Measurements from ENCODE around the gene SETD9. TPM values are rescaled to one million over a fixed set of nuclear protein-coding genes. Genes with fewer than 3 reads are reported as not detected.

Gene SETD9
- total and polyA plus RNA-seq, 2 of the 13 experiments (the other 11 are each of a cell fraction or from before 2014, with no cell fraction given) = 4.8 to 17.8 TPM

DNA sequence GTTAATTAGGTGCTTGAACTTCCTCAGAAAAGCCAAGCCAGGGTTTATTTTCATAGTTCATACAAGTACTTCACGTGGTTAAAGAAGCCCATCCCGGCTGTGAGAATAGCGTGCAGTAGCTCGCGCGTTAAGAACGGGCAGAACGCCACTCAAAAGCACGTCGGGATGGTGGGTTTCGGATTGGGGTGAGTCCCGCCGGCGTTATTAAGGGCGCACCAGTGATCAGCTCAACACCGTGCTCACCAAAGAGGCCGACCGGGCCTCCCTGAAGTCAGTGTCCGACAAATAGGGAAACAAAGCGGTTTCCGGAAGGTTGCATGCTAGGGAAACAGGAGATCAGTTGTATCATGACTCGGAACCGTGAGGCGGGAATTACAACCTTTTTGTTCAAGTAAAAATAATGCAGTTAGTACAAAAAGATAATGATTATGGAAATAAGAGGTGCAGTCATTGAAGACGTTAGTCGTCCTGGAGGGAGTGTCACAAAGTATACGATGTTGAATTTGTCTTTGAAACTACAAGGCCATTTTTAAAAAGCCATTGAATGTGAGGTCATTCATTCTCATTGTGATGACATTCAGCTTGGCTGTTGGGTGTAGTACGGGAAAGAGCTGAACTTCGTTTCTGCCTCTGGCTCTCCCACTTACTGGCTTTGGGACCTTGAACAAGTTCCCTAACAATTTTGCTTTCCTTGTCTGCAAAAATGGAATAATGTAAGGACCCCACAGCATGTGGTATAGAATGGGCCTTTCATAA is 992 bp downstream of the SETD9 start (continued):
- TF ChIP-seq MIER2 (CRISPR knock-in tag; IDR thresholded peaks at IDR 0.05) (no peak), TBX2 (CRISPR knock-in tag; IDR thresholded peaks at IDR 0.05; ENCODE audit: borderline replicate concordance) (no peak), ZNF674 (CRISPR knock-in tag; IDR thresholded peaks at IDR 0.05; ENCODE audit: low read depth) (no peak), ZFP36L1 (CRISPR knock-in tag; IDR thresholded peaks at IDR 0.05) (no peak), ZNF614 (CRISPR knock-in tag; IDR thresholded peaks at IDR 0.05; ENCODE audit: borderline replicate concordance) (no peak; the same call in 1 of the 2 replicates), RNF2 (conservative IDR thresholded peaks at IDR 0.05; ENCODE audit: low read depth) (0 out of 2 replicates have a peak, but pooled peaks have one; percentile 42), JDP2 (CRISPR knock-in tag; IDR thresholded peaks at IDR 0.05; ENCODE audit: borderline replicate concordance) (no peak), MED1 (CRISPR knock-in tag; IDR thresholded peaks at IDR 0.05) (peak; percentile 9; the same call in 1 of the 2 replicates), RFX3 (CRISPR knock-in tag; IDR thresholded peaks at IDR 0.05) (no peak)
- TF ChIP-seq, protein P1, sequence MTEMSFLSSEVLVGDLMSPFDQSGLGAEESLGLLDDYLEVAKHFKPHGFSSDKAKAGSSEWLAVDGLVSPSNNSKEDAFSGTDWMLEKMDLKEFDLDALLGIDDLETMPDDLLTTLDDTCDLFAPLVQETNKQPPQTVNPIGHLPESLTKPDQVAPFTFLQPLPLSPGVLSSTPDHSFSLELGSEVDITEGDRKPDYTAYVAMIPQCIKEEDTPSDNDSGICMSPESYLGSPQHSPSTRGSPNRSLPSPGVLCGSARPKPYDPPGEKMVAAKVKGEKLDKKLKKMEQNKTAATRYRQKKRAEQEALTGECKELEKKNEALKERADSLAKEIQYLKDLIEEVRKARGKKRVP (CRISPR knock-in tag; IDR thresholded peaks at IDR 0.05) = peak in 1 of 2 experiments; percentile 50; a peak in 2 of 4 replicates
- TF ChIP-seq, protein P2, sequence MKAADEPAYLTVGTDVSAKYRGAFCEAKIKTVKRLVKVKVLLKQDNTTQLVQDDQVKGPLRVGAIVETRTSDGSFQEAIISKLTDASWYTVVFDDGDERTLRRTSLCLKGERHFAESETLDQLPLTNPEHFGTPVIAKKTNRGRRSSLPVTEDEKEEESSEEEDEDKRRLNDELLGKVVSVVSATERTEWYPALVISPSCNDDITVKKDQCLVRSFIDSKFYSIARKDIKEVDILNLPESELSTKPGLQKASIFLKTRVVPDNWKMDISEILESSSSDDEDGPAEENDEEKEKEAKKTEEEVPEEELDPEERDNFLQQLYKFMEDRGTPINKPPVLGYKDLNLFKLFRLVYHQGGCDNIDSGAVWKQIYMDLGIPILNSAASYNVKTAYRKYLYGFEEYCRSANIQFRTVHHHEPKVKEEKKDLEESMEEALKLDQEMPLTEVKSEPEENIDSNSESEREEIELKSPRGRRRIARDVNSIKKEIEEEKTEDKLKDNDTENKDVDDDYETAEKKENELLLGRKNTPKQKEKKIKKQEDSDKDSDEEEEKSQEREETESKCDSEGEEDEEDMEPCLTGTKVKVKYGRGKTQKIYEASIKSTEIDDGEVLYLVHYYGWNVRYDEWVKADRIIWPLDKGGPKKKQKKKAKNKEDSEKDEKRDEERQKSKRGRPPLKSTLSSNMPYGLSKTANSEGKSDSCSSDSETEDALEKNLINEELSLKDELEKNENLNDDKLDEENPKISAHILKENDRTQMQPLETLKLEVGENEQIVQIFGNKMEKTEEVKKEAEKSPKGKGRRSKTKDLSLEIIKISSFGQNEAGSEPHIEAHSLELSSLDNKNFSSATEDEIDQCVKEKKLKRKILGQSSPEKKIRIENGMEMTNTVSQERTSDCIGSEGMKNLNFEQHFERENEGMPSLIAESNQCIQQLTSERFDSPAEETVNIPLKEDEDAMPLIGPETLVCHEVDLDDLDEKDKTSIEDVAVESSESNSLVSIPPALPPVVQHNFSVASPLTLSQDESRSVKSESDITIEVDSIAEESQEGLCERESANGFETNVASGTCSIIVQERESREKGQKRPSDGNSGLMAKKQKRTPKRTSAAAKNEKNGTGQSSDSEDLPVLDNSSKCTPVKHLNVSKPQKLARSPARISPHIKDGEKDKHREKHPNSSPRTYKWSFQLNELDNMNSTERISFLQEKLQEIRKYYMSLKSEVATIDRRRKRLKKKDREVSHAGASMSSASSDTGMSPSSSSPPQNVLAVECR (CRISPR knock-in tag; IDR thresholded peaks at IDR 0.05; ENCODE audit: borderline replicate concordance) = peak; percentile 6; the same call in 1 of the 2 replicates

Measured in HepG2 (cell line).